LoVo (cell line): ENCODE data around the gene VPS41.

Source experiments
- DNase-seq: peaks from one replicate; pipeline ENCODE4 v3.0.0-alpha.2; 2016; ENCODE audit warnings: low spot score

VPS41 gene

DNA sequence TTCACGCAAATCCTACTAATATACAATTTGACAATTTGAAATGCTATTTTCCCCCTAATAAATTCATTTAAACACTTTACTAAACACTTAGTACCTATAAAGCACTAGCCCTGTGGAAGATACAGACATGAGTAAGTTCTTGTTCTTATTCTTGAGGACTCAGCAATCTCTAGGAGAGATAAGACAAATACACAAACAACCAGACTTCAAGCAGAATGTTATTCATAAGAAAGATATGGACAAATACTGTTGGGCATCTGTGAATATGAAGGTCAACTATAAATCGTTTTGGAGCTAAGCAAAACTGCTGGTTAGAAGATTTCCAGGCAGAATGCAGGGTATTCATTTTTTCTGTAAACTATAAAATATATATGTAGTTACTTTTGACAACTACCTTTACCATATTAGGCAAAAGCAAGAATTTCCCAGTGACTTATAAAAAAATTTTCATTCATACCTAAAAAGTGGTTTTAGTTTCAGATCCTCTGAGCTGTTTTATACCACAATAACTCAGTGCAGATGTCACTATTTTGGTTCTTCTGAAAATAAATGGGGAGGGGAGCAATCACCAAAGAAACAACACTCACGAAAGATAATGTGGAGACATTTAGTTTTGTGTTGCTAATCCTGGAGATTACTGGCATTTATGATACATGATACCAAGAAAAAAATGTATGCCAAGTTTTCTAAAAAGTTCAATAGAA is 3.8 kb downstream of the VPS41 start:
- no peak for DNase-seq

DNA sequence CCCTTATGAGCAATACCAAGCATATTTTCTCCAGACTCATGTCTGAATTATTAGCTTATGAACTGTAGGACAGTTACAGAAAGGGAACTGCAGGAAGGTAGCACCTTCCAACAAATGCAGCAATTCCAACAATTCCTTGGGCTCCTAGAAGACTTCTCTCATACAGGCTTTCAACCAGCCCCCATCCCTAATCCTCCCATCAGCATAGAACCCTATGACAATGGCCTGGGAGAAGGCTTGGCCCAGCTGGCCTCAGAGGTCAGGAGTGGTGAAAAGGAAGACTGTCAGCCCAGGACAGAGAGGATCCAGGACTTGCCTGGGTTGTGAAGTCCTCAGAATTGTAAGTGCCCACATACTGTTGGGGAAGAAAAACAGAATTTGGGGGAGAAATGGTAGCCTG is 5.9 kb downstream of the VPS41 start:
- DNase-seq, result no peak

GRCh38 chr7:38902449-38902848 is 6.5 kb downstream of the VPS41 start:
- no peak for DNase-seq

- no peak for DNase-seq
These were observed 15.9 kb downstream of the VPS41 start for GRCh38 chr7:38893061-38893460.

DNA sequence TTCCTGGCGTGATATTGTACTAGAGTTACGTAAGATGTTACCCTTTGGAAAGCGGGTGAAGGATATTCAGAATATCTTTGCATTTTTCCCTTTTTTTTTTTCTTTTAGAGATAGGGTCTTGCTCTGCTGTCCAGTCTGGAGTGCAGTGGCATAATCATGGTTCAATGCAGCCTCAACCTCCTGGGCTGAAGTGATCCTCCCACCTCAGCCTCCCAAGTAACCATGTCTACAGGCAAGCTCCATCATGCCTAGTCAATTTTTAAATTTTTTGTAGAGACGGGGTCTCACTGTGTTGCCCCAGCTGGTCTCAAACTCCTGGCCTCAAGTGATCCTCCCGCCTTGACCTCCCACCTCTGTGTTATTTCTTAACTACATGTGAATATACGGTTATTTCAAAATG is 18.4 kb downstream of the VPS41 start:
- no peak for DNase-seq

DNA sequence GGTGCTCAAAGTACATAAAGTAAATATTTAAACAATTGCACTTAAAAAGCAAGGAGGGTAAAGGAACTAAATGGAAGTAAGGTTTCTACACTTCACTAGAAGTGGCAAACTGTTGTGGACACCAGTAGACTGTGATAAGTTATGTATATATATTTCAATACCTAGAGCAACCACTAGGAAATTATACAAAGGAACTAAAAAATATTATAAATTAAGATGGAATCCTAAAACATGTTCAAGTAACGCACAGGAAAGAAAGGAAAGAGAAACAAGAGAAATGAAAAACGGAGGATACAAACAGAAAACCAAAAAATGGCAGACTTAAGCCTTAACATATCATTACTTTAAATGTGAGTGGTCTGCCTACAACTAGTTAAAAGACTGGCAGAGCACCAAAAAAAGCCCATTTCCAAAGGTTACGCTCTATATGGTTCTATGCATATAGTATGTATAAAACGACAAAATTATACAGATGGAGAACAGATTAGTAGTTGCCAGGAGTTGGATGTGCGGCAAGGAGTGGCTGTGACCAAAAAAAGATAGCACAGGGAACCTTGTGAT is 19.0 kb downstream of the VPS41 start:
- DNase-seq, result no peak

- no peak for DNase-seq
These were observed 19.9 kb downstream of the VPS41 start for GRCh38 chr7:38889079-38889478.

DNA sequence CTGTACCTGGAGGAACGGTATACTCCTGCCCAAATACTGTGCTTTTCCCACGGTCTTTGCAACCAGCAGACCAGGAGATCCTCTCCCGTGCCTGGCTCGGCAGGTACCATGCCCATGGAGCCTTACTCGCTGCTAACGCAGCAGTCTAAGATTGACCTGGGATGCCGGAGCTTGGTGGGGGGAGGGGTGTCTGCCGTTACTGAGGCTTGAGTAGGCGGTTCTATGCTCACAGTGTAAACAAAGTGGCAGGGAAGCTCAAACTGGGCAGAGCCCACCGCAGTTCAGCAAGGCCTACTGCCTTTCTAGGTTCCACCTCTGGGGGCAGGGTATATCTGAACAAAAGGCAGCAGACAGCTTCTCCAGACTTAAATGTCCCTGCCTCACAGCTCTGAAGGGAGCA is 22.7 kb downstream of the VPS41 start:
- DNase-seq, result no peak

GRCh38 chr7:38883706-38884105 is 25.3 kb downstream of the VPS41 start:
- DNase-seq, result no peak

GRCh38 chr7:38881947-38882684 is 26.9 kb downstream of the VPS41 start:
- no peak for DNase-seq

- DNase-seq, result no peak
These were observed 28.0 kb downstream of the VPS41 start for GRCh38 chr7:38881015-38881414.

- DNase-seq, result no peak
These were observed 28.5 kb downstream of the VPS41 start for GRCh38 chr7:38880454-38880853.

GRCh38 chr7:38880035-38880434 is 29.0 kb downstream of the VPS41 start:
- DNase-seq, result no peak

- DNase-seq, result no peak
These were observed 30.1 kb downstream of the VPS41 start for GRCh38 chr7:38878694-38879457.

DNA sequence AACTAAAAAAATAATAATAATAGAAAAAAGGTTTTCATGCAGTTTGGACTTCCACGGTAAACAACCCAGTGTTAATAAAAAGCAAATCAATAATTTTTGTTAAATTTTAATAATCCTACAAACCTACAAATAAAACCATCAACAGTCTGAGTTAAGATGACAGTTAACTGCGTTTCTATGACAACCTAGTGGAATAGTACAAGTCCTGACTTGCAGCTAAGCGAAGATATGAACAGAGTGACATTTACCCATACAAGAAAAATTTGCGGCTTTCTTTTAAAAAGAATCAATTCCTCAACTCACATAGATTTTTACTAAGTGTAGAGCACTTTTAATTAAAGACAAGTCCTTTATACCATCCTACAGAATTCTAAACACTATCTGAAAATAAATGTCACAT is 35.6 kb downstream of the VPS41 start:
- no peak for DNase-seq

DNA sequence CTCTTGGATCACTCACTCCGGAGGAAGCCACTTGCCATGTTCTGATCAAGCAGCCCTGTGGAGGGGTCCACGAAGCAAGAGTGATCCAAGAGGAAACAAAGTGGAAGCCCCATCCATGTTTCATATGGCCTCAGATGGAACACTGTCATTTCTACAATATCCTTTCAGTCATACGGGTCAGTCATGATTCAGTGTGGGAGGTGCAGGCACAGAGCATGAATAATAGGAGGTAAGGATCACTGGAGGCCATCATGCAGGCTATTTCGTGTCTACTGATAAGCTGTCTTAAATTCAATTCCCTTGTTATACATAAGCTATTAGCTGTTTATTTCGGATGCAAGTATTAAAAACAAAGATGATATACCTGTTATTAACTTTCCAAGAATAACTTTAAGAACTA is 36.8 kb downstream of the VPS41 start:
- DNase-seq, result no peak

- no peak for DNase-seq
These were observed 38.8 kb downstream of the VPS41 start for GRCh38 chr7:38870147-38870546.

DNA sequence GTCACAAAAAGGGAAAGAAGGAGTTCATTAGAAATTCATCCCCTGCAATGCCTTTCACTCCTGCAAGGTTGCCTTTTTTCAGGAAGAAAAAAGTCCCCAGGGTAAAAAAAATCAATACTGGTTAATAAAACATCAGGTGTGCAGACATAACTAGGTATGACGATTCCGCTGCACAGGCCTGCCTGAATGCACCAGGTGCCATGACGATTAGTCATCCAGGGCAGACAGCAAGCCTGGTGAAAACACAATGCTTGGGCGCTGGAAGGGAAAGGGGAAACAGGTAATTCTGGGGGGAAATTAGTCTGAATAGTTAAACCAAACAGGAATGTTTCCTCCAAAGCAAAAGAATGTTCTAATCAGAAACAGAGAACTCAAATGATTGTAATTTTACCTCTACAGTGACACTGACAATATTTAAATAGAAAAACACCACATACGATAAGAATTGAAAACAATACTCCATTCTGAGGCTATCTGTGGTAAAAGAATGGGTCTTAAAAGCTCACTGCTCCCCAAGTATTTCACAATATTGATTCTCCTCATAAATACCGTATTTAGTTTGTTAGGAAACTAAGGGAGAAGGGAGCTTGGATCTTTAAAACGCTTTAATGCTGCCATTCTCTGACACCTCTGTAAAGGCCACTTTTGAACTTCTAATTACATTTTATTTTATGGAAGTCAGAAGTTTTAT is 45.2 kb downstream of the VPS41 start:
- DNase-seq, result peak; percentile 27

GRCh38 chr7:38862666-38863065 is 46.3 kb downstream of the VPS41 start:
- no peak for DNase-seq

DNA sequence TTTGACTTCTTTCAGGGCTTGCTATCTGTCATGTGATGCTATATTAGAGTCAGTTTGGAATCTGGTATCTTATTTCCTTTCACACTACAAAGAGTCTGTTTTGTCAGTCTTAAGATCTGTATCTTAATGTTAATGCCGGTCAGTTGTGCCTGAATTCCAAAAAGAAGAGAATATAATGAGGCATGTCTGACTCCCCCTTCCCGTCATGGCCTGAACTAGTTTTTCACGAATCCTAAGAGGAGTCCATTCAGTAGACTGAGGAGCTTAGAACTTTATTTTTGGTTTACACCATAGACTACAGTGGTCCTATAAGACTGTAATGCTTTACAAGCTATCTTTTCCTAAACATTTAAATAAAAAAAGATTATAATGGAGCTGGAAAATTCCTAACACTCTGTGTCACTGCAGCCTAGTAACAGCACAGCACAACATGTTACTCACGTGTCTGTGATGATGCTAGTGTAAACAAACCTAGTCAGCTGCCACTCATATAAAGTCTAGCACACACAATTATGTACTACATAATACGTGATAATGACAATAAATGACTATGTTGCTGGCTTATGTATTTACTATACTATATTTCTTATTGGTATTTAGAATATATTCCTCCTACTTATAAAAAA is 50.6 kb downstream of the VPS41 start:
- DNase-seq, result no peak

DNA sequence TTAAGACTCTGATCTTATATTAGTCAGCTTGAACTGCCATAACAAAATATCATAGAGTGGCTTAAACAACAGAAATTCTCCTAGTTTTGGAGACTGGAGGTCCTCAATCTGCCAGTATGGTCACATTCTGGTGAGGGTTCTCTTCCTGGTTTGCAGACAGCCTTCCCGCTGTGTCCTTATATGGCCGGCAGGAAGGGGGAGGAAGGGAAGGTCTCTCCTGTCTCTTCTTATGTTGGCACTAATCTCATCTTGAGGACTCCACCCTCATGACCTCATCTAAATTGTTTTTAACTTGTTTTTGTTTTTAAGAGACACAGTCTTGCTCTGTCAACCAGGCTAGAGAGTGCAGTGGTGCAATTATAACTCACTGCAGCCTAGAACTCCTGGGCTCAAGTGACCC is 53.1 kb downstream of the VPS41 start:
- no peak for DNase-seq

DNA sequence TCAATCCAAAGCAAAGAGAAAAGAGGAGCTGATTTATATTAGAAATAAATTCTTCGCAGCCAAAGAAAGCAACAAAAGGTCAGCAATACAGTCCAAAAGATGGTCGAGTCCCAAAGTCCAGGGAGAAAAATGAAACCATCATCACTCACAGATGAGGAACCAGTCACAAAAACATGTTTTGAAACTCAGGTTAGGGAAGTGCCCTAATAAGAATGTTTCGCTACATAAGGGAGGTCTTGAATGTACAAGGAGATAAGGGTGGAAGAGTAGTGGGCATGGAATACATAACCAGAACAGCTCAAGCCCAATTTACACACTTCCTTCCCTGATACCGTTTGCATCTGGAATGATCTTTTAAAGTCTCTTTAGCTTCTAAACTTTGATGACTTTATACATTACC is 53.6 kb downstream of the VPS41 start:
- DNase-seq, result no peak
